Regular cardiac myocyte (primary cell): ENCODE measurements around the gene DNAJC21. TPM values are rescaled to one million over a fixed set of nuclear protein-coding genes. Genes with fewer than 3 reads are reported as not detected.

Experiments used
- total RNA-seq: library from RNA; depleted of rRNA; stranded (reverse); fragments of >200 nt; gene quantifications from 2 replicates; pipeline ENCODE4 v1.2.3, GENCODE V29; 2014

The DNAJC21 gene
- total RNA-seq = 44.0 and 53.5 TPM in 2 replicates

DNA sequence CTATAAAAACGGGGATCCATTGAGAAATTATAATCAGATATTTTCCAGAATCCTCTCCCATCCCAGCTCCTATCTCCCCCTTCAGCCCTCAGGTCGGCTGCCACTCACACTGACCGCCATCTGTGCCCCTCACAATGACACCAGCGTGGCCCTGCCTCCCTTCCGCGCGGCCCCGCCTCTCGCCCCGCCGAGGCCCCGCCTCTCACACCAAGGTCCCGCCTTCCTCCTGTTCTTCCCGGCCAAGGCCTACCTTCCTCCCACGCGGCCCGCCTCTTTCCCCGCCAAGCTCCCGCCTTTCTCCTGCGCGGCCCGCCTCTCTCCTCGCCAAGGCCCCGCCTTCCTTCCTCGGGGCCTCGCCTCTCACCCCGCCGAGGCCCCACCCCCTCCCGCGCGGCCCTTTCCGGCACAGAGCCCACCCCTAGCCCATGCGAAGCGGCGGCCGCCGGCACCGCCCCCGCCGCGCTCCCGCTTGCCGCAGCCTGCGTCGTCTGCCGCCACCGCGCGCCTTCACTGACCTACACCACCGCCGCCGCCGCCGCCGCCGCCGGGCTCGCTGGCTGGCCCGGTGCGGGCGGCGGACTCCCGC lies at the start of gene DNAJC21:
TSS of gene DNAJC21 (plus strand) at position 426 of the 586 bp plus-strand sequence. CDS start 261 bp downstream, outside the sequence.

DNA sequence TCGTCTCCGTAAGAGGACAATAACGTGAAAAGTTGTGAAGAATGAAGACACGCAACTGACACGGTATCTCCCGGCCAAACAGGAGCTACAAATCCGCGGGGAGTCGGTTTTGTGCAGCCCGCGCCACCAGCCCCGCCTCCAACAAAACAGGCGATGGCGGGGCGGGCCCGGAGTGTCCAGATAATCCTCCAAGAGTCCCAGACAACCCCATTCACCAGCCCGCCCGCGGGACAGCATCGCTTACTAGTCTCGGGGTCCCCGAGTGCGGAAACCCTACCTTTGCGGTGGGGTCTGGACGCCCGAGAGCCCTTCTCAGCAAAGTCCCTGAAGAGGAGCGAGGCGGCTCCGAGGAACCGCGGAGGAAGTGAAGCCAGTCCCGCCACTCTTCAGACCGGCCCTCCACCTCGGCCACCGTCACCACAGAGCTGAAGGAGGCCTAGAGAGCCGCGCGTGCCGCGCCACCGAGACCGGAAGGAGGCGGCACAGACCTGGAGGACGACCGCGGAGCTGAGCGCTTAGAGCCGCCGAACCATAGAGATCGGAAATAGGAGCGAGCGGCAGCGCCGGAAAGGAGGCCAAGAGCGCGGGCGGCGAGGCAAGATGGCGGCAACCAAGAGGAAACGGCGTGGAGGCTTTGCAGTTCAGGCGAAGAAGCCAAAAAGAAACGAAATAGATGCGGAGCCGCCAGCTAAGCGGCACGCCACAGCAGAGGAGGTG lies 14.1 kb upstream of the DNAJC21 start, which contains the start of the genes BRIX1 and RAD1:
TSS of gene BRIX1 (plus strand) at position 573 of the 717 bp plus-strand sequence. CDS start at position 601, 28 bp downstream.
TSS of gene RAD1 (minus strand) at position 366 of the 717 bp plus-strand sequence. CDS start 612 bp downstream, outside the sequence.

Other genes with a start within 250 kb of the DNAJC21 start
- under 0.01 and 0.28 TPM in 2 replicates for gene TTC23L, start 90.4 kb upstream of the DNAJC21 start, total RNA-seq
- 20.9 and 37.6 TPM in 2 replicates for gene RAD1, start 14.1 kb upstream of the DNAJC21 start, total RNA-seq
- gene BRIX1, start 13.8 kb upstream of the DNAJC21 start, total RNA-seq = 40.0 and 73.8 TPM in 2 replicates
- not detected in 2 replicates for gene AGXT2, start 118.4 kb downstream of the DNAJC21 start, total RNA-seq